Measurements from ENCODE around the gene SERPING1. TPM values are rescaled to one million over a fixed set of nuclear protein-coding genes. Genes with fewer than 3 reads are reported as not detected.

SERPING1 gene
- total RNA-seq = 100 to 1,000 TPM in 2 of 4 donors, 10 to 100 TPM in 2; 65.7 to 143 (median 102) TPM

DNA sequence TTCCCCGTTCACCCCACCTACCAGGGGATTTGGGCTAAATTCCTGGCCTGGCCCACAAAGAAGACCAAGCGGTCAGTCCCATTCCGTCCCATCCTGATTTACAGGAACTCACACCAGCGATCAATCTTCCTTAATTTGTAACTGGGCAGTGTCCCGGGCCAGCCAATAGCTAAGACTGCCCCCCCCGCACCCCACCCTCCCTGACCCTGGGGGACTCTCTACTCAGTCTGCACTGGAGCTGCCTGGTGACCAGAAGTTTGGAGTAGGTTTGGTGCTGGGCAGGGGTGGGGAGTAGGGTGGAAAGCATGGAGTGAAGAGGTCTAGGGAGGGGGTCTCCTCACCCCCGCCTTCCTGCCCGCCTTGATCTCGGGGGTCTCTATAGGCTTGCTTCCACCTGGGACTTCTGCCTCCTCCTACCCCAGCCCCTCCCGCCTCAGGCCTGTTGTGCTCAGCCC, at the start of gene SERPING1:
Gene SERPING1, plus strand, starts transcription at position 225 of the 455 bp plus-strand sequence. CDS start 586 bp downstream, outside the sequence.
- H3K27me3 ChIP-seq = peaks cover 9% of the 10 kb centered on the region
- in situ Hi-C loops (cut with MboI; ENCODE audit: low pct_ligation_motif_present in 1 of 4, low pct_unique_long_range_greater_than_20kb in 1 of 4, low sequenced_read_pairs in 3 of 4) = no loop called here
- TF ChIP-seq, protein P1, sequence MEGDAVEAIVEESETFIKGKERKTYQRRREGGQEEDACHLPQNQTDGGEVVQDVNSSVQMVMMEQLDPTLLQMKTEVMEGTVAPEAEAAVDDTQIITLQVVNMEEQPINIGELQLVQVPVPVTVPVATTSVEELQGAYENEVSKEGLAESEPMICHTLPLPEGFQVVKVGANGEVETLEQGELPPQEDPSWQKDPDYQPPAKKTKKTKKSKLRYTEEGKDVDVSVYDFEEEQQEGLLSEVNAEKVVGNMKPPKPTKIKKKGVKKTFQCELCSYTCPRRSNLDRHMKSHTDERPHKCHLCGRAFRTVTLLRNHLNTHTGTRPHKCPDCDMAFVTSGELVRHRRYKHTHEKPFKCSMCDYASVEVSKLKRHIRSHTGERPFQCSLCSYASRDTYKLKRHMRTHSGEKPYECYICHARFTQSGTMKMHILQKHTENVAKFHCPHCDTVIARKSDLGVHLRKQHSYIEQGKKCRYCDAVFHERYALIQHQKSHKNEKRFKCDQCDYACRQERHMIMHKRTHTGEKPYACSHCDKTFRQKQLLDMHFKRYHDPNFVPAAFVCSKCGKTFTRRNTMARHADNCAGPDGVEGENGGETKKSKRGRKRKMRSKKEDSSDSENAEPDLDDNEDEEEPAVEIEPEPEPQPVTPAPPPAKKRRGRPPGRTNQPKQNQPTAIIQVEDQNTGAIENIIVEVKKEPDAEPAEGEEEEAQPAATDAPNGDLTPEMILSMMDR (IDR thresholded peaks at IDR 0.05) = no peak
- peak in 1 of 3 donors; percentile 17 for TF ChIP-seq POLR2AphosphoS5 (IDR thresholded peaks at IDR 0.05)
- WGBS, 2 donors (ENCODE audit: low coverage in 1 of 2) = 0 to 47% methylated on average over 1 to 10 of the region's 10 CpGs
- H3K27ac ChIP-seq = peak within 1 kb of the TSS; percentile 77 to 91 (median 86)
- H3K4me1 ChIP-seq = peaks cover 0 to 16% (median 0%) of the 10 kb centered on the region in 4 donors
- DNase-seq = peak; percentile 48
- peak within 1 kb of the TSS; percentile 30 to 55 (median 36) for H3K4me3 ChIP-seq
- intact Hi-C loops (cut with DNase I; ENCODE audit: low total_unique reads) = no loop called here
- H3K9me3 ChIP-seq = no peaks in the 10 kb centered on the region
- H3K36me3 ChIP-seq = no peaks in the 10 kb centered on the region

DNA sequence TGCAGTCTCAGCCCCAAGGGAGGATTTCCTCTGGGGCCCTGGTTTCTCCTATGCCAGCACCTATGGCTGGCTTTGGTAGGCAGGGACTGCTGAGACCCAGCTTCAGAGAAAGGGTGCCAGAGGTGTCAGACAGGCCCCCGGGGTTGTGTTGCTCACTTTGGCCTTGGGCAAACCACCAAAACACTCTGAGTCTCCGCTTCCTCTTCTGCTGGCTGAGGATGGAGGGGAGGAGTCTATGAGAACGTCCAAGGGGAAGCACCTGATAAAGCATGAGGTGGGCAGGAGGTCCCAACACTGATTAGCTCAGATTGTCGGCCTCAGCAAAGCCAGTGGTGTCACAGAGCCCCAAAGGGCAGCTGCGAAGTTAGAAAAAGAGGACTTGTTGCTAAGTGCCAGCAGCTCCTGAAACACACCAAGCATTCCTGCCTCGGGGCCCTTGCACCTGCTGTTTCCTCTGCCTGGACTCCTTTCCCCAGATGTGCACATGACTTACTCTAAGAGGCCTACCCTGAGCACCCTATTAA, 49.6 kb upstream of the SERPING1 start:
- intact Hi-C loops (cut with DNase I; ENCODE audit: low total_unique reads) (no loop called here), in situ Hi-C loops (cut with MboI; ENCODE audit: low pct_ligation_motif_present in 1 of 4, low pct_unique_long_range_greater_than_20kb in 1 of 4, low sequenced_read_pairs in 3 of 4) (no loop called here)
- TF ChIP-seq EP300 (IDR thresholded peaks at IDR 0.05; ENCODE audit: low read depth) (no peak), POLR2A (IDR thresholded peaks at IDR 0.05) (no peak), POLR2AphosphoS5 (IDR thresholded peaks at IDR 0.05) (no peak)
- TF ChIP-seq, protein P1 (IDR thresholded peaks at IDR 0.05) = no peak
- H3K36me3 ChIP-seq = peaks cover 0 to 26% (median 7%) of the 10 kb centered on the region in 4 donors
- DNase-seq = no peak
- H3K4me1 ChIP-seq = no peaks in the 10 kb centered on the region
- H3K27me3 ChIP-seq = no peaks in the 10 kb centered on the region
- no peak overlapping the region for H3K4me3 ChIP-seq
- WGBS, 2 donors (ENCODE audit: low coverage in 1 of 2) = 48% methylated on average over 6 of the region's 6 CpGs; no CpG with 5 or more reads in 1 of the 2 donors
- H3K9me3 ChIP-seq = no peaks in the 10 kb centered on the region
- no peak overlapping the region for H3K27ac ChIP-seq

DNA sequence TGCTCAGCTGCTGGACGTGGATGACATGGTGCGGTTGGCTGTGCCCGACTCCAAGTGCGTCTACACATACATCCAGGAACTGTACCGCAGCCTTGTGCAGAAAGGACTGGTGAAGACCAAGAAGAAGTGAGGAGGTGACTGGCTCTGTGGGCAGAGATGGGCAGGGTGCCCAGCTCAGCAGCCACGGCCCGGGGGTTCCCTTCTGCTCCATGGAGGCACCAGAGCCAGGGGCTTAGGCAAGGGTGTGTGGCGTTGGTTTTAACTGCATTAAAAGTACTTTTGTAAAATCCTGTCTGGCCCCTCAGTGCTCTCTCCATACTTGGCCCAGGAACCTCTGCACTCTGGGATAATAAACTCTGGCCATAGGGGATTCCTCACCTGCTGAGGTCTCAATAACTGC, 47.5 kb upstream of the SERPING1 start:
- H3K9me3 ChIP-seq = no peaks in the 10 kb centered on the region
- WGBS, 2 donors (ENCODE audit: low coverage in 1 of 2) = 77 to 89% methylated on average over 3 to 8 of the region's 8 CpGs
- H3K4me1 ChIP-seq = no peaks in the 10 kb centered on the region
- no peak overlapping the region for H3K27ac ChIP-seq
- no peak for DNase-seq
- no peak overlapping the region for H3K4me3 ChIP-seq
- no peaks in the 10 kb centered on the region for H3K27me3 ChIP-seq
- in situ Hi-C loops (cut with MboI; ENCODE audit: low pct_ligation_motif_present in 1 of 4, low pct_unique_long_range_greater_than_20kb in 1 of 4, low sequenced_read_pairs in 3 of 4) = loop anchor here in 1 of 4 donors (25.0 kb wide), 1 partner anchor 262 kb away; no protein-coding TSS in a partner anchor
- H3K36me3 ChIP-seq = peaks cover 0 to 44% (median 16%) of the 10 kb centered on the region in 4 donors
- TF ChIP-seq EP300 (IDR thresholded peaks at IDR 0.05; ENCODE audit: low read depth) = no peak
- TF ChIP-seq POLR2AphosphoS5 (IDR thresholded peaks at IDR 0.05) = no peak
- no peak for TF ChIP-seq POLR2A (IDR thresholded peaks at IDR 0.05)
- TF ChIP-seq, protein P1 (IDR thresholded peaks at IDR 0.05) = no peak
- intact Hi-C loops (cut with DNase I; ENCODE audit: low total_unique reads) = no loop called here

DNA sequence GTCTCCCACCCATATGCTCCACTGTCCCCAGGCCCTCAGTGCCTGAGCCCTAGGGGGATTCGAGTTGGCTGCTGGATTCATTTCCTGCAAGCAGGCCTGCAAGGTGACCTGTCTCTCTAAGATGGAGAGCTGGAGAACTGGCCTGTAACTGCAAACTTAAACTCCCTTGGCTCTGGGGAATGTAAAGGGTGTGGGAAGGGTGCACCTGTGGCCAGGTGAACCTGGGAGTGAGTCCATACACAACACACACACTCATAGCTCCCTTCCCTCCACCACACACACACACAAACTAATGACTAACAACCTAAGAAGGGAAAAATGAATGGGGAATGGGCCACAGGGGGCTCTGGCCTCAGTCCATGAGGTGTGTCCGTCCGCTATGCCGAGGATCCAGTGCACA, 45.5 kb upstream of the SERPING1 start:
- Histone ChIP-seq H3K36me3 (peaks cover 0 to 44% (median 16%) of the 10 kb centered on the region in 4 donors), H3K9me3 (no peaks in the 10 kb centered on the region), H3K4me1 (no peaks in the 10 kb centered on the region), H3K27me3 (no peaks in the 10 kb centered on the region), H3K27ac (no peak overlapping the region), H3K4me3 (no peak overlapping the region)
- no peak for DNase-seq
- in situ Hi-C loops (cut with MboI; ENCODE audit: low pct_ligation_motif_present in 1 of 4, low pct_unique_long_range_greater_than_20kb in 1 of 4, low sequenced_read_pairs in 3 of 4) (loop anchor here in 1 of 4 donors (25.0 kb wide), 1 partner anchor 260 kb away; no protein-coding TSS in a partner anchor), intact Hi-C loops (cut with DNase I; ENCODE audit: low total_unique reads) (no loop called here)
- TF ChIP-seq EP300 (IDR thresholded peaks at IDR 0.05; ENCODE audit: low read depth) = no peak
- 90% methylated on average over 4 of the region's 4 CpGs; no CpG with 5 or more reads in 1 of the 2 donors for WGBS, 2 donors (ENCODE audit: low coverage in 1 of 2)
